HUES6 (cell line): ENCODE results near the gene SLC17A5.
"Not testable (repeated sequence)": the region's sequence is repeated elsewhere in the genome, so short reads cannot be mapped to it uniquely, and the experiment has no call there.

Experiments
- H3K27ac ChIP-seq: 2 replicates; pipeline ENCODE4 v1.7.0; 2013; ENCODE audit warnings: low read depth, mild to moderate bottlenecking, low read length, inconsistent platforms
- H3K27me3 ChIP-seq: 2 replicates; pipeline ENCODE4 v1.6.1; 2013; ENCODE audit warnings: low read length; ENCODE audit not compliant: control insufficient read depth, insufficient read depth
- H3K36me3 ChIP-seq: 2 replicates; pipeline ENCODE4 v1.6.1; 2013; ENCODE audit warnings: low read length; ENCODE audit not compliant: control insufficient read depth, insufficient read depth
- H3K4me1 ChIP-seq: 2 replicates; pipeline ENCODE4 v1.6.1; 2013; ENCODE audit warnings: low read length; ENCODE audit not compliant: control insufficient read depth, insufficient read depth
- H3K4me3 ChIP-seq: 2 replicates; pipeline ENCODE4 v1.5.1; 2013; ENCODE audit warnings: low read depth, low read length
- H3K9ac ChIP-seq: one replicate; pipeline ENCODE4 v1.6.1; 2013; ENCODE audit warnings: mild to moderate bottlenecking, low read length
- H3K9me3 ChIP-seq: 2 replicates; pipeline ENCODE4 v1.6.1; 2013; ENCODE audit warnings: low read depth, low read length; ENCODE audit not compliant: control insufficient read depth, insufficient read depth

SLC17A5 gene

GRCh38 chr6:73580247-73581149 lies 73.3 kb downstream of the SLC17A5 start:
- H3K4me3 ChIP-seq: peak overlapping the region; percentile 45
- peaks cover 2% of the 10 kb centered on the region; the same call in 1 of the 2 replicates for H3K9me3 ChIP-seq
- H3K27me3 ChIP-seq: no peaks in the 10 kb centered on the region
- peak overlapping the region; percentile 100 for H3K27ac ChIP-seq
- peaks cover 37% of the 10 kb centered on the region for H3K4me1 ChIP-seq
- H3K36me3 ChIP-seq: no peaks in the 10 kb centered on the region
- H3K9ac ChIP-seq: peak overlapping the region; percentile 95

- Histone ChIP-seq H3K4me1 (peaks cover 32% of the 10 kb centered on the region), H3K27ac (peak overlapping the region; percentile 100), H3K27me3 (no peaks in the 10 kb centered on the region), H3K9ac (peak overlapping the region; percentile 95), H3K9me3 (peaks cover 2% of the 10 kb centered on the region; the same call in 1 of the 2 replicates), H3K4me3 (0 out of 2 replicates have a peak overlapping the region, but pooled peaks have one; percentile 13), H3K36me3 (no peaks in the 10 kb centered on the region)
Observed at GRCh38 chr6:73579851-73580246, 73.9 kb downstream of the SLC17A5 start.

GRCh38 chr6:73579389-73579788 lies 74.4 kb downstream of the SLC17A5 start:
- peaks cover 32% of the 10 kb centered on the region for H3K4me1 ChIP-seq
- H3K9ac ChIP-seq: peak overlapping the region; percentile 95
- H3K36me3 ChIP-seq: no peaks in the 10 kb centered on the region
- no peak overlapping the region for H3K4me3 ChIP-seq
- peak overlapping the region; percentile 100 for H3K27ac ChIP-seq
- peaks cover 2% of the 10 kb centered on the region; the same call in 1 of the 2 replicates for H3K9me3 ChIP-seq
- no peaks in the 10 kb centered on the region for H3K27me3 ChIP-seq

GRCh38 chr6:73577676-73578075 lies 76.1 kb downstream of the SLC17A5 start:
- H3K4me3 ChIP-seq: no peak overlapping the region
- peak overlapping the region; percentile 63 for H3K27ac ChIP-seq
- no peaks in the 10 kb centered on the region for H3K27me3 ChIP-seq
- peak overlapping the region; percentile 52 for H3K9ac ChIP-seq
- H3K9me3 ChIP-seq: peaks cover 11% of the 10 kb centered on the region; the same call in 1 of the 2 replicates
- H3K4me1 ChIP-seq: peaks cover 32% of the 10 kb centered on the region
- H3K36me3 ChIP-seq: no peaks in the 10 kb centered on the region

- H3K9me3 ChIP-seq: peaks cover 13% of the 10 kb centered on the region; the same call in 1 of the 2 replicates
- not testable (repeated sequence) for H3K4me1 ChIP-seq, H3K27ac ChIP-seq, H3K4me3 ChIP-seq, H3K36me3 ChIP-seq, H3K27me3 ChIP-seq, H3K9ac ChIP-seq
Observed at GRCh38 chr6:73572531-73572930, 81.3 kb downstream of the SLC17A5 start.

GRCh38 chr6:73571218-73572181 lies 82.3 kb downstream of the SLC17A5 start:
- Histone ChIP-seq H3K4me1 (peaks cover 12% of the 10 kb centered on the region), H3K9me3 (peaks cover 13% of the 10 kb centered on the region; the same call in 1 of the 2 replicates)
- not testable (repeated sequence) for H3K36me3 ChIP-seq, H3K27ac ChIP-seq, H3K9ac ChIP-seq, H3K4me3 ChIP-seq, H3K27me3 ChIP-seq

- H3K4me1 ChIP-seq: peaks cover 25% of the 10 kb centered on the region
- H3K27me3 ChIP-seq: no peaks in the 10 kb centered on the region
- H3K27ac ChIP-seq: no peak overlapping the region
- peaks cover 13% of the 10 kb centered on the region; the same call in 1 of the 2 replicates for H3K9me3 ChIP-seq
- no peaks in the 10 kb centered on the region for H3K36me3 ChIP-seq
- no peak overlapping the region for H3K9ac ChIP-seq
- H3K4me3 ChIP-seq: no peak overlapping the region
Observed at GRCh38 chr6:73569121-73569520, 84.7 kb downstream of the SLC17A5 start.

GRCh38 chr6:73566954-73567591 lies 86.7 kb downstream of the SLC17A5 start:
- no peaks in the 10 kb centered on the region for H3K36me3 ChIP-seq
- H3K27me3 ChIP-seq: no peaks in the 10 kb centered on the region
- H3K9ac ChIP-seq: peak overlapping the region; percentile 43
- no peak overlapping the region for H3K4me3 ChIP-seq
- H3K9me3 ChIP-seq: peaks cover 1% of the 10 kb centered on the region; the same call in 1 of the 2 replicates
- peaks cover 25% of the 10 kb centered on the region for H3K4me1 ChIP-seq
- peak overlapping the region; percentile 92; the same call in 1 of the 2 replicates for H3K27ac ChIP-seq

GRCh38 chr6:73566486-73566871 lies 87.3 kb downstream of the SLC17A5 start:
- H3K4me1 ChIP-seq: peaks cover 25% of the 10 kb centered on the region

GRCh38 chr6:73565767-73566485 lies 87.9 kb downstream of the SLC17A5 start:
- Histone ChIP-seq H3K27me3 (no peaks in the 10 kb centered on the region), H3K4me1 (peaks cover 25% of the 10 kb centered on the region), H3K36me3 (no peaks in the 10 kb centered on the region), H3K9me3 (no peaks in the 10 kb centered on the region; the same call in 1 of the 2 replicates), H3K27ac (peak overlapping the region; percentile 92), H3K4me3 (no peak overlapping the region), H3K9ac (peak overlapping the region; percentile 43)

More at GRCh38 chr6:73566486-73566871, 87.3 kb downstream of the SLC17A5 start:
- H3K9me3 ChIP-seq, H3K4me3 ChIP-seq, H3K27me3 ChIP-seq, H3K36me3 ChIP-seq: not testable (repeated sequence)
- peak overlapping the region; percentile 92 for H3K27ac ChIP-seq
- peak overlapping the region; percentile 43 for H3K9ac ChIP-seq
